GM21825 (cell line): ENCODE measurements around the gene TGFB3.

ENCODE experiments used
- ATAC-seq: cut with Tn5 transposase; IDR thresholded peaks from one replicate; pipeline ENCODE4 v1.9.1; 2021; ENCODE audit warnings: mild to moderate bottlenecking, moderate library complexity; ENCODE audit not compliant: unreplicated experiment

Gene TGFB3

GRCh38 chr14:75987201-75987970, 5.6 kb upstream of the TGFB3 start:
- no peak for ATAC-seq

DNA sequence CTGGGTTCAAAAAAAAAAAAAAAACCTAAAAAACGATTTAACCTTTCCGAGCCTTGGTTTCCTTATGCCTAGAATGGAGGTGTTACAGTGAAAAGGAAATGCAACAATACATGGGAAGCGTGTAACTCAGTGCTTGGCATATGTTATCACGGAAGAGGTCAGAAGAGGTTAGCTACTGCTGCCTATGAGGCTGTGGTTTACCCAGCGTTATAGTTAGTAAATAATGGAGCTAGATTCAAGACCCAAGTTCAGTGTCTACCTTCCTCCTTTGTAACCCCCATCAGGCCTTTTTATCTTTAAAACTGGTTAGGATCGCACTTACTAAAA, 4.6 kb upstream of the TGFB3 start:
- ATAC-seq = no peak

DNA sequence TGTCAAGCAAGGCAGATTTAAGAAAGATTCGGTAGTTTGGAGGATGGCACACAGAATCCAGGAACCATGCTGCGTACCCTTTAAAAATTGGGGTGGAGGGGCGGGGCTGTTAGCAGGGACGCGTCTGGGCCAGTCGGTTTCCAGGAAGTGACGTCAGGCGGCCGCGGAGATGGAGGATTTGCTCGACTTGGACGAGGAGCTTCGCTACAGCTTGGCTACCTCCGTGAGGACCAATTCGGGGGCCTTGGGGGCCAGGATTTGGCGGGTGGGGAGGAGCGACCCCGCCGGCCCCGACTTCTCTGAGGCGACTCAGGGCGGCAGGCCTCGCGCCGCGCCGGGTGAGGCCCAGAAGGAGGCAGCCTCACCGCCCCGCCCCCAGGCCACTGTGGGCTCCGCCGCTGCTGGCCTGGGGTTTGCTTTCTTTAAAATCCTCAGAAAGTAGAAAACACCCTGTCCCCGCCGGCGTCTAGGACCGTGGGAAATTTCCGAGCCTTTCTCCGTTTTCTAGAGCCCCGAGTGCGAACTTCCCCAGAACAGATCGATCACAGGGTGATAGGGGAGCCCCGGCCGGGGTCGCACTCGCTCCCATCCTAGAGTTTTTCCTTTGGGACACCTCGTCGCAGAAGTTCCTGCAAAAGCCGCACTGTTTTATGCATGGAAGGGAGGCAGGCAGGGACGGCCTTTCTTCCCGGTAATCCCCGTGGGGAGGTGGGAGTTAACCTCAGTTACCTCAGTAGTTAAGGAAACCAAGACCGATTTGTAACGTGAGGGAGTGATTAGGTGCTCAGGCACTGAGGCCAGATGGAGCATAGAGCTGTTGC, 4.0 kb upstream of the TGFB3 start, which contains the start of gene IFT43:
IFT43 (plus strand) TSS at position 146 of the 821 bp plus-strand sequence; CDS start at position 170, 24 bp downstream.
- peak; percentile 68 for ATAC-seq

DNA sequence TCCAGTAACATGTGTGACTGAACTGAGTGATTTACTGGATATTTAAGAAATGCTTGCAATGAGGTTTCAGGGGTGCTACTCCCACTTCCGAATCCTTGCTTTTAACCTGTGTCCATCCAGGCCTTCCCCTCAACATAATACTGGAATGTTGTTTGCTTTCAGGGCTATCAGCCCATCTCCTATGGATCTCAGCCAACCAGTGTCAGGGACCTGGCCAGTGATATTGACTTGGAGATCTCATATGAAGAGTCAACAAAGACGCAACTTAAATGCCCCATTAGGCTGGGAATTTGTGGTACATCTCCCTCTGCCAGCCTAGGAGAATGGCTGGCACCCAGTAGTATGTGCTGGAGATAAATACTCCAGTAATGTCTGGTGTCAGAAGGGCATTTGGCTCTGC, 2.9 kb upstream of the TGFB3 start:
- no peak for ATAC-seq

DNA sequence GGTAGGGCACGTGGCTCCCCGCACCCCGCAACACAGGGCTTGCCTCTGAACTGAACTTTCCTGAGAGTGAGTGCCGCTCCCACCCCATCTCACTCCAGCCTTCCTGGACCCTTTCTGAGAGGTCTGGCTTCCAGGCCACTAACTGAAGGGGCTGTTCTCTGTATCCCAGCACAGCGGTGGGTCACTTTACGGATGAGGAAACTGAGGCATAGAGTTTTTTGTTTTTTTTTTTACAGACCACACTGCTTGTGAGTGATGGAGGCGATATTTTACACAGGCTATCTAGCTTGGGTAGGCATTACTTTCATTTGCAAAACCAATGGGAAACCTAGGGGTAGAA, 1.2 kb upstream of the TGFB3 start:
- no peak for ATAC-seq

- peak; percentile 43 for ATAC-seq
Observed at GRCh38 chr14:75982266-75983018, 647 bp upstream of the TGFB3 start.

GRCh38 chr14:75980856-75981255, 939 bp downstream of the TGFB3 start:
- no peak for ATAC-seq

GRCh38 chr14:75979648-75980565, 1.9 kb downstream of the TGFB3 start:
- ATAC-seq = no peak

GRCh38 chr14:75979071-75979571, 2.7 kb downstream of the TGFB3 start:
- no peak for ATAC-seq

- ATAC-seq = no peak
Observed at GRCh38 chr14:75978249-75978731, 3.5 kb downstream of the TGFB3 start.

DNA sequence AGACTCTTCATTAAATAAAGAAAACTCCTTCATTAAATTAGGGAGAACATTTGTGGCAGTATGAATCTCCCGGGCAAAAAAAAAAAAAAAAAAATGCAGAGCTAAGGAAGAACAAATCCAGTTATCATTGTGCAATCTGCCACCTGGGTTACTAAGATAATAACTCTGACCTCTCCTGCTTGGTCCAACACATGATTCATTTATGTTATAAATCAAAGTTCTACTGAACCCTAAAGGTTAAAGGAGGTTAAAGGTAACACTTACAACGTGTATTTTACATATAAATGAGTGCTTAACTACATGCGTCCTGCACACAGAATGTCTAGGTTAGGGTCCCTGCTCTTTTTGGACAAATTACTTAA, 4.2 kb downstream of the TGFB3 start:
- ATAC-seq = no peak

DNA sequence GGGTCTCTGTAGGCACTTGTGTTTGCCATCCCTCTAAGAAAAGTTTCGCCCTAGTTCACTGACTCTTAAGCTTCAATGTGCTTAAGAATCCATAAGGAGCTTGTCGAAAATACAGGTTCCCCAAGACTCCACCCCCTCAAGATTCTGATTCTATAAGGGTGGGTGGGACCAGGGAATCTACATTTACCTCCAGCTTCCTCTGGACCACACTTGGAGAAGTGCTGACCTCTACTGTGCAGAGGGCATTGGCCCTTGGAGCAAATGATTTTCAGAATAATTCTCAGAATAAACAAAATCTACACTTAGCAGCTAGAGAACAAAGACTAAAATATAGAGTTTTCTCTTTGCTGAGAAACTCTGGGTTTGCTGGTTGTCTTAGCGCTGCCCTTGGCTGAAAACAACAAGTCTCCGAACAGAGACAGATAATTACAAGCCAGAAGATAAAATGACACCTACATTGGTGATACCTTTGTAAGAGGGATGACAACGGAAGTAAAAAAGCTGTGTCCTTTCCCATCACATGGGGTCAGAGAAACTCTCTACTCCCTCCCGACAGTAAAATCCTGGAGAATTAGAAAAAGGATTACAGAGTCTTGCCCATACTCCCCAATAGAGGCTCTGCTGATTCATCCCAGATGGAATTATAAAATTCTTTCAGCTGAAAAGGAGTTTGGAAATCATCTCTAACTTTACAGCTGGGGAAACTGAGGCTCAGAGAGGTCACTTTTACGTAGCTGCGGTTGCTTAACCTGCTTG, 4.8 kb downstream of the TGFB3 start:
- no peak for ATAC-seq

GRCh38 chr14:75972801-75973421, 8.9 kb downstream of the TGFB3 start:
- no peak for ATAC-seq

- ATAC-seq = no peak
Observed at GRCh38 chr14:75971509-75971908, 10.3 kb downstream of the TGFB3 start.

- no peak for ATAC-seq
Observed at GRCh38 chr14:75970989-75971388, 10.8 kb downstream of the TGFB3 start.

- ATAC-seq = no peak
Observed at GRCh38 chr14:75969891-75970290, 11.9 kb downstream of the TGFB3 start.

- no peak for ATAC-seq
Observed at GRCh38 chr14:75969126-75969525, 12.7 kb downstream of the TGFB3 start.

DNA sequence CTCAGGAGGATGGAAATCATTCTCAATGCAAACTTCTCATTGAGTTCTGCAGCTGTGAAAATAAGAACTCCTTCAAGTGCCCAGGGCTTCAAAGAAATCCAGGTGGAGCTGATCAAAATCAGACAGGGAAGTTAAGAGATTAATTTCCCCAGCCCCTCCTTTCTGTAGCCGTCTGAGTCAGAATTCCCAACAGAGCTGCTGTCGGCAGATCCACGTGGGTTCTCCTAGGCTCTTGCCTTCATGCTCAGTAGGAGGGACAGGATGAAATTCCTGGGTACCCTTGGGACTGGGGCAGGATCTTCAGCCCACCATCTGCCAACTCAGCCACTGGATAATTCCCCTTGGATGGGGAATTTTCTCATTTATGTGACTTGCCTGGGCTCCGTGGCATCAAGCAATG, 13.3 kb downstream of the TGFB3 start:
- ATAC-seq = no peak

GRCh38 chr14:75967866-75968265, 13.9 kb downstream of the TGFB3 start:
- ATAC-seq = no peak
